Mucosa of descending colon (tissue), 3 donors: Measurements from ENCODE around the gene PCSK2. TPM values are rescaled to one million over a fixed set of nuclear protein-coding genes. Genes with fewer than 3 reads are reported as not detected.

Experiments used
- ATAC-seq: fragments of 200-7000 bp; cut with Tn5 transposase; one replicate; pipeline ENCODE4 v1.9.1; 2020; ENCODE audit warnings: mild to moderate bottlenecking, moderate library complexity
- DNase-seq, 3 donors: peaks; one replicate each; pipeline ENCODE4 v3.0.0-alpha.2; 2020
- H3K36me3 ChIP-seq: fragments of 200-600 bp; one replicate; pipeline ENCODE4 v1.8.0; 2021; ENCODE audit warnings: low read depth, mild to moderate bottlenecking
- H3K4me1 ChIP-seq: fragments of 200-600 bp; one replicate; pipeline ENCODE4 v1.8.0; 2021; ENCODE audit warnings: low read depth, mild to moderate bottlenecking
- H3K4me3 ChIP-seq: fragments of 200-600 bp; one replicate; pipeline ENCODE4 v1.8.0; 2021; ENCODE audit warnings: mild to moderate bottlenecking
- H3K9me3 ChIP-seq: fragments of 200-600 bp; one replicate; pipeline ENCODE4 v1.8.0; 2021; ENCODE audit warnings: mild to moderate bottlenecking
- CTCF ChIP-seq: fragments of 200-600 bp; IDR thresholded peaks from one replicate; pipeline ENCODE4 v1.8.0; 2022; ENCODE audit warnings: antibody characterized with exemption, mild to moderate bottlenecking
- intact Hi-C, 2 donors: fragments of 100-400 bp; cut with DNase I in 1 of 2; cut with micrococcal nuclease in 1 of 2; formaldehyde crosslinking; loops; one replicate each; pipeline versions ENCODE4 v1.11.0 to v1.11.1; 2022; cut with DNase I, micrococcal nuclease
- total RNA-seq, 3 donors: library from RNA; stranded (reverse); fragmentation: NEBNext Ultra II Directional in 2 of 3; extraction: Animal tissue kit (Norgen Biotek cat#: 25700) in 2 of 3; gene quantifications; one replicate each; pipeline versions ENCODE4 v1.2.1 to v1.2.4, GENCODE V29; 2021 to 2023
- donor health status: DM: no; HTN: no; CAD: no; lungs with moderate emphysema.
- donor health status: DM: no; HTN: no; CAD: no.
- donor health status: DM: no; HTN: yes; CAD: no.

PCSK2 gene
- total RNA-seq, 3 donors from 2014 or later = 0.48 to 5.6 (median 1.4) TPM

GRCh38 chr20:17498641-17499040 lies 271.8 kb downstream of the PCSK2 start:
- no peaks in the 10 kb centered on the region for H3K9me3 ChIP-seq
- no peak overlapping the region for H3K4me3 ChIP-seq
- intact Hi-C loops = no loop called here
- DNase-seq = no peak
- H3K4me1 ChIP-seq = no peaks in the 10 kb centered on the region
- TF ChIP-seq CTCF = no peak
- no peaks in the 10 kb centered on the region for H3K36me3 ChIP-seq
- ATAC-seq = no peak

- Histone ChIP-seq H3K4me3 (no peak overlapping the region), H3K4me1 (no peaks in the 10 kb centered on the region), H3K9me3 (no peaks in the 10 kb centered on the region), H3K36me3 (no peaks in the 10 kb centered on the region)
- ATAC-seq (no peak), DNase-seq (no peak)
- intact Hi-C loops = no loop called here
- no peak for TF ChIP-seq CTCF
Measured at GRCh38 chr20:17499041-17499440, 272.2 kb downstream of the PCSK2 start.

GRCh38 chr20:17500271-17500670 lies 273.4 kb downstream of the PCSK2 start:
- no peak for DNase-seq
- Histone ChIP-seq H3K4me1 (peaks cover 5% of the 10 kb centered on the region), H3K4me3 (no peak overlapping the region), H3K9me3 (no peaks in the 10 kb centered on the region), H3K36me3 (no peaks in the 10 kb centered on the region)
- no peak for ATAC-seq
- no peak for TF ChIP-seq CTCF
- intact Hi-C loops = loop anchor here in 1 of 2 donors (10.0 kb wide), 2 partner anchors 115 to 495 kb away; no protein-coding TSS in a partner anchor

- intact Hi-C loops = loop anchor here in 1 of 2 donors (10.0 kb wide), 2 partner anchors 114 to 494 kb away; no protein-coding TSS in a partner anchor
- no peak for TF ChIP-seq CTCF
- no peak for ATAC-seq
- Histone ChIP-seq H3K4me3 (no peak overlapping the region), H3K36me3 (no peaks in the 10 kb centered on the region), H3K9me3 (no peaks in the 10 kb centered on the region), H3K4me1 (peaks cover 5% of the 10 kb centered on the region)
- no peak for DNase-seq
Measured at GRCh38 chr20:17500826-17501225, 274.0 kb downstream of the PCSK2 start.

- Histone ChIP-seq H3K9me3 (no peaks in the 10 kb centered on the region), H3K36me3 (no peaks in the 10 kb centered on the region), H3K4me1 (peaks cover 5% of the 10 kb centered on the region), H3K4me3 (no peak overlapping the region)
- DNase-seq (no peak), ATAC-seq (no peak)
- TF ChIP-seq CTCF = no peak
- intact Hi-C loops = loop anchor here in 1 of 2 donors (10.0 kb wide), 2 partner anchors 113 to 493 kb away; no protein-coding TSS in a partner anchor
Measured at GRCh38 chr20:17501701-17502100, 274.9 kb downstream of the PCSK2 start.

DNA sequence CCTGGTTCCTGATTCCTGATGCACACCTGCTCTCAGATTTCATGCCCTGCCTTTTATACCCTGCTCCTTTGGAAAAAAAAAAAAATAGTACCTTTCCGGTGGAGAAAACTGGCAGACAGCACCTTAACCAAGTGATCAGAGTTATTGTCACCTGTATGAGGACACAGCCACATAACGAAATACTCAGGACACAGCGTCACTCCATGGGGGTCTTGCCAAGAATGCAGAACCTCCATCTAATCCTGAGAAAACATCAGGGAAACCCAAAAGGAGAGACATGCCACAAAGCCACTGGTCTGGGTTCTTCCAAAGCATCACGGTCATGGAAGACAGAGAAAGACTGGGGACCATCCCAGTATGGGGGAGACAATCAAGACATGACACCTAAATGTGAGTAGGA lies 275.3 kb downstream of the PCSK2 start:
- H3K36me3 ChIP-seq = no peaks in the 10 kb centered on the region
- H3K9me3 ChIP-seq = no peaks in the 10 kb centered on the region
- H3K4me1 ChIP-seq = peaks cover 5% of the 10 kb centered on the region
- DNase-seq (no peak), ATAC-seq (no peak)
- no peak for TF ChIP-seq CTCF
- no peak overlapping the region for H3K4me3 ChIP-seq
- intact Hi-C loops = loop anchor here in 1 of 2 donors (10.0 kb wide), 2 partner anchors 113 to 493 kb away; no protein-coding TSS in a partner anchor
